GM19328 (cell line): ENCODE measurements around the gene TAGAP.
"Not testable (repeated sequence)": the region's sequence is repeated elsewhere in the genome, so short reads cannot be mapped to it uniquely, and the experiment has no call there.

Experiments
- ATAC-seq: cut with Tn5 transposase; IDR thresholded peaks from one replicate; pipeline ENCODE4 v1.9.1; 2021; ENCODE audit warnings: mild to moderate bottlenecking, moderate library complexity; ENCODE audit not compliant: unreplicated experiment

TAGAP gene

DNA sequence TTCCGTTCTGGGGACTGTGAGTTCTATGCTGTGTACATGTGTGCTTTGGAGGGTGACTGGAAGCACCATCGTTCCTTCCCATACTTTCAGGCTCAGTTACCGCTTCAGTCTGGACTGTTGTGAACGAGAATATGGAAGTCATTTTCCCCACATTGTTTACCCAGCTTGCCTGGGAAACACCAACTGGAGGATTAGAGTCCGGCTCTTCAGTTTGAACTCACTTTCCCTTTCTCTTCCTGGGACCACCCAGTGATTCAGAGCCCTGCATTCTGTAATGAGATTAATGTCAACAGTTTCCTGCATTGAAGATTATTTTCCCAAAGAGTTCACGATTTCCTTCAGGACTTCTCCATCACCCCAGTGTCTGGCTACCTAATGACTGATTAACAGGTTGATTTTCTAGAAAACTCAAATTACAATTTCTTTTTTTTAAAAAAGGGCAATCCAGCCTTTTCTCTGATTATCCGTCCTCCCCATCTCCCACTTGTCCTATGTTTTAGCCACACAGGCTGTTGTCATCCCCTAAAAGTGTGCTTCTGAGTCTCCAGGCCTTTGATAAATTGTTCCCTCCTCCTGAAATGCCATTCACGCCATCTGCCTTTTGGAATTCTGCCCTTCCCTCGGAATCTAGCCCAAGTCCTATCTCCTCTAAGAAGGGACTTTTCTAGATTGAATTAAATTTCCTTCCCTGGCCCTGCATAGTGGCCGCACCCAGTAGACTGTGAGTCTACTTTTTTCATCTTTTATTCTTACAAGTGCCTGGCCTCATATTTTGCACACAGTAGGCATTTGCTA, 3.3 kb upstream of the TAGAP start:
- ATAC-seq: no peak

DNA sequence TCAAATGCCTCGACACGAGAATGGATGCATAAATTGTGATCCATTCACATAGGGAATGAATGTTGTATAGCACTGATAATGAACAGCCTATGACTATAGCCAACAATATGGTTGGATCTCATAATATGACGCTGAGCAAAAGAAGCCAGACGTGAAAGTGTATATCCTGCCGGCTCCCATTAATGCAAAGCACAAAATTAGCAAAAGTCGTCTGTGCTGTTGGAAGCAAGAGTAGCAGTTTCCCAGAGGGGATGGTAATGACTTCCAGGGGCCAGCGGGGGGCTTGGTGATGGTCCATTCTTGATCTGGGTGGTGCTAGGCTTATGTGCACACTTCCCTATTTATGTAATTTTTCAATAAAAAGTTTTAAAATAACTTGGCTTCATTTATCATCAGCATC, 1.0 kb upstream of the TAGAP start:
- ATAC-seq: no peak

DNA sequence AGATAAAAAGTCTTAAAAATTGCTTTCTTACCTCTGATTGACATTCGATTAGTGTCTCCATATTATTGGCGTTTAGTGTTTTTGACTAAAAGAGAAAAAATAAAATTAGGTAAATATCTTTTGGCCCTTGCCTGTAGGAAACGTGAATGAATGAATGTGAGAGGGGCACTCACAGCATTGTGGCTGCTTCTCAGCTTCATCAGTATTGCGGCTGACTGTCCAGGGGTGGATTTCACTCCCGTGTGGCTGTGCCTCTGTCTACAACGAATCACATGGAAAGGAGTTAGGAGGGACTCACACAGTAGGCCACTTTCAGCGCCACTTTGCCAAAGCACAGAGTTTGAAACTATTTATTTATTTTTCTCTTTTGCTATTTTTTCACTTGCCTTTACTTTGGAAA, 844 bp downstream of the TAGAP start:
- no peak for ATAC-seq

- no peak for ATAC-seq
These were observed 1.5 kb downstream of the TAGAP start for GRCh38 chr6:159043251-159043650.

GRCh38 chr6:159042826-159043181, 2.0 kb downstream of the TAGAP start:
- no peak for ATAC-seq

GRCh38 chr6:159042003-159042825, 2.6 kb downstream of the TAGAP start:
- no peak for ATAC-seq

DNA sequence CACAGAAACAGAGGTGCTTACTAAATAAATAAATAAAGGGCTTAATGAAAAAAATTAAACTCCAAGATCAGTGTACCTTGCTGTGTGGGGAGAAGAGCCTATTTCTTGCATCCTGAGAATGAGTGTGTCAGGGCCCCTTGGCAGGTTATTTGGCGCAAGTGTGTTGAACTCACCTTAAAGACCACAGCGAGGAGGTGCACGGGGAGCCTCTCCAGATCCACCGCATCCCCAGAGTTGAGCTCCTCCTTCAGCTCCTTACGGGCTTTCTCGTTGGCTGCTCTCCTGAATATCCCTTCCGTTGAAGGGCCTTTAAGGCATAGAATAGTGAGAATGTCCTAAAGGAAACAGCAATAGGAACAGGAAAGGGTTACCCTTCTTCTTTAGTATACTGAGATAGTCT, 3.6 kb downstream of the TAGAP start:
- ATAC-seq: no peak

DNA sequence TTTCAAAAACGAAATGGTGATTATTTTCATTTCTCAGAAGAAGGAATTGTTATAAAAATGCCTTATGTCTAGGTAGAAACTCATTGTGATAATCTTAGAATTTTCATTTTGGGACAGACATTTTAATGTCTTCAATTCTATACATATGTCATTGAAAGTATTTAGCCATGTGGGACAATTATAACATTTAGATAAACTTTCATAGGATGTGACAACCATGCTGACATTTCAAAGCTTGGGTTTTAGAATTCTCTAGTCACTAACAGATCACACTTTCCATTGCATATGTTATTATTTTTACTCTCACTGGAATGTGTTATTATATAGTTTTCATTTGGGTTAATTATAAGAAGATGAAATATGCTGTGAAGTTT, 4.9 kb downstream of the TAGAP start:
- ATAC-seq: no peak

- peak; percentile 79 for ATAC-seq
These were observed 5.6 kb downstream of the TAGAP start for GRCh38 chr6:159038914-159039884.

GRCh38 chr6:159038318-159038717, 6.5 kb downstream of the TAGAP start:
- ATAC-seq: not testable (repeated sequence)

DNA sequence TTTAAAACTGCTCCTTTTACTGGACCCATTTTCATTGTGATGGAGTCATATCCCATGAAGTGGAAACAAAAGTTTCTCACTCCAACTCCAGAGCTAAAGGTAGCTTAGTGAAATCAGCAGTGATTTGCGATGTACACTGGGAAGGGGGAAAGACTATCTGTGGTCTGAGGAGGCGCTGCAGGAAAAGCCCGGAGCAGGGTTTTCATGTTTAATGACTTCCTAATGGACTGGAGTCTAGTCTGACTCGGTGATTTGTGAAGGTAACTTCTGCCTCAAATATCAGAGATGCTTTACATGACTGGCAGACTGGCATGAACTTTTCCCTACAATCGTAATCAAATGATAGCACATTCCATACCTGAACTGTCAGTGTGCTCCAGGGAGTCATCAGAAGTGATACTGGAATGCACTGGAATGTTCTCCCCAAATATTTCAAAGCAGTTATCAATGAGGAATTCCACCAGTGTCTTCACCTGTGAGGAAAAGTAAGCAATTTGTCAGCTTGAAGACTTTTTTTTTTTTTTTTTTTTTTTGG, 7.0 kb downstream of the TAGAP start:
- ATAC-seq: no peak

DNA sequence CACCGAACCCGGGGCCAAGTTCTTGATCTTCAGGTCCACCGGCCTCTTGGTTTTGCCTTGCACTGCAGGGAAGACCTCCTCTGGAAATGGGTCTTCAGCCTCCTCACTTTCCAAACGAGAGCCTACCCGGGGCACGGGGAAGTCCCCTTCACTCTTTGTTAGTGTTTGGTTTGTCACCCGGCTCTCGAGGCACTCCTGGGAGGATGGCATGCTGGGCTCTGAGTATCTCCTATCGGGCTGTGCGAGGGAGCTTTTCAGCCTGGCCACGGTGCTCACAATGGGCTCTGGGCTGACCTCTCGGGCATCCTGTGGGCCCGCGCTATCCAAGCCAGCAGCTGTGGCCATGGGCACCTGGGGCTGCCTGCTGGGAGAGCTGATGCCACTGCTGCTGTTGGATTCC, 8.1 kb downstream of the TAGAP start:
- no peak for ATAC-seq

GRCh38 chr6:159035891-159036290, 8.9 kb downstream of the TAGAP start:
- ATAC-seq: no peak

DNA sequence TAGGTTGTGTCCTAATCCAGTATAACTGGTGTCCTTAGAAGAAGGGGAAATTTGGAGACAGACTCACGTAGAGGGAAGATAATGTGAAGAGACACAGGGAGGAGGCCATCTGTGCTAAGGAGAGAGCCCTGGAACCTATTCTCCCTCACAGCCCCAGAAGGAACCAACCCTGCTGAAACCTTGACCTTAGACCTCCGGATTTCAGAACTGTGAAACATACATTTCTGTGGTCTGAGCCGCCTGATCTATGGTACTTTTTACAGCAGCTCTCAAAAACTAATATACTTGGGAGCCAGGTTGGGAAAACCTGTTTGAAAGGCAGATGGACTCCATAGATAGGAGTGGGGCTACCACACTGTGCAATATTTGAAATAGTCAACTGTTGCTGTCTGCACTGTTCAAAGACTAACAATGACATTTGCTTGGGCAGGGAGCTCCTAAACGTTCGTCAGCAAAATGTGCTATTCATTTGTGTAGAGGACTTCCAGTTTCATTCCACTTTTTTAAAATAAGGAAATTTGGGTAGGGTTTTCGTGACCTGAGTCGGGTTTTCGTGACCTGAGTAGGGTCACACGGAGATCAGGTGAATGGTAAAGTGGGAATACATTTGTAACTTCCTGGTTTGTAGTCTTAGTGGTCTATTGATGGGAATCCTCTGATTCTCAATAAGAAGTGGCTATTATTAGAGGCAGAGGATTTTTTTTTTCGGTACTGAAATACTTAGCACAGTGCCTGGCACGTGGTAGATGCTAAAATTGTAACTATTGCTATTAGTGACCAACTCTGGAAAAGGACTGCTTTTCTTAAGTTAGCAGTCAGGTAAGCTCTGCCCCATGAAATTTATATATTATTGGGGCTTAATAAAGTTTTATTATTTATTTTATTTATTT, 11.4 kb downstream of the TAGAP start:
- no peak for ATAC-seq

- ATAC-seq: no peak
These were observed 12.9 kb downstream of the TAGAP start for GRCh38 chr6:159031846-159032245.

GRCh38 chr6:159030168-159030567, 14.6 kb downstream of the TAGAP start:
- ATAC-seq: no peak

- ATAC-seq: not testable (repeated sequence)
These were observed 19.6 kb downstream of the TAGAP start for GRCh38 chr6:159025224-159025623.

DNA sequence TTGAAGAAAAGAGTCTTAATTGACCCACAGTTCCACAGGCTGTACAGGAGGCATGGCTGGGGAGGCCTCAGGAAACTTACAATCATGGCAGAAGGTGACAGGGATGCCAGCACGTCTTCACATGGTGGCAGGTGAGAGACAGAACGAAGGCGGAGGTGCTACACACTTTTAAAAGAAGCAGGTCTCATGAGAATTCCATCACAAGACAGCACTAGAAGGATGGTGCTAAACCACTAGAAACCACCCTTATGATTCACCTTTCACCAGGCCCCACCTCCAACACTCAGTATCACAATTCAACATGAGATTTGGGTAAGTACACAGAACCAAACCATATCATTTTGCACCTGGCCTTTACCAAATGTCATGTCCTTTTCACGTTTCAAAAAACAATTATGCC, 20.9 kb downstream of the TAGAP start:
- ATAC-seq: no peak

- no peak for ATAC-seq
These were observed 24.8 kb downstream of the TAGAP start for GRCh38 chr6:159020011-159020410.
